ENCODE results near the gene HAGH. TPM values are rescaled to one million over a fixed set of nuclear protein-coding genes. Genes with fewer than 3 reads are reported as not detected.

The HAGH gene
- polyA plus RNA-seq, 4 donors = 29.7 to 51.8 (median 31.9) TPM

- no peak for DNase-seq (ENCODE audit: low read depth in 4 of 4, low spot score in 3 of 4)
Measured at GRCh38 chr16:1765826-1766225, 60.8 kb downstream of the HAGH start.

- no peak for DNase-seq (ENCODE audit: low read depth in 4 of 4, low spot score in 3 of 4)
Measured at GRCh38 chr16:1764971-1765370, 61.7 kb downstream of the HAGH start.

GRCh38 chr16:1763521-1764511, 62.8 kb downstream of the HAGH start:
- no peak for DNase-seq (ENCODE audit: low read depth in 4 of 4, low spot score in 3 of 4)

GRCh38 chr16:1762879-1763520, 63.6 kb downstream of the HAGH start:
- no peak for DNase-seq (ENCODE audit: low read depth in 4 of 4, low spot score in 3 of 4)

- no peak for DNase-seq (ENCODE audit: low read depth in 4 of 4, low spot score in 3 of 4)
Measured at GRCh38 chr16:1762196-1762878, 64.3 kb downstream of the HAGH start.

- no peak for DNase-seq (ENCODE audit: low read depth in 4 of 4, low spot score in 3 of 4)
Measured at GRCh38 chr16:1761751-1762150, 64.9 kb downstream of the HAGH start.

- no peak for DNase-seq (ENCODE audit: low read depth in 4 of 4, low spot score in 3 of 4)
Measured at GRCh38 chr16:1760911-1761310, 65.7 kb downstream of the HAGH start.

- no peak for DNase-seq (ENCODE audit: low read depth in 4 of 4, low spot score in 3 of 4)
Measured at GRCh38 chr16:1759511-1759910, 67.1 kb downstream of the HAGH start.

GRCh38 chr16:1758923-1759322, 67.7 kb downstream of the HAGH start:
- DNase-seq (ENCODE audit: low read depth in 4 of 4, low spot score in 3 of 4) = no peak

GRCh38 chr16:1757714-1758461, 68.7 kb downstream of the HAGH start:
- no peak for DNase-seq (ENCODE audit: low read depth in 4 of 4, low spot score in 3 of 4)

Other genes starting within 250 kb of the HAGH start
- gene IFT140, start 214.8 kb downstream of the HAGH start, polyA plus RNA-seq (ENCODE audit: insufficient read length in 4 of 4) = 10 to 100 TPM; 27.2 to 50.1 (median 37.1) TPM
- gene CRAMP1, start 214.5 kb downstream of the HAGH start, polyA plus RNA-seq (ENCODE audit: insufficient read length in 4 of 4) = 10 to 100 TPM; 15.1 to 27.5 (median 18.6) TPM
- gene JPT2, start 148.5 kb downstream of the HAGH start, polyA plus RNA-seq (ENCODE audit: insufficient read length in 4 of 4) = 10 to 100 TPM; 49.3 to 88.7 (median 87.9) TPM
- 10 to 100 TPM; 35.3 to 79.2 (median 54.1) TPM for gene MAPK8IP3, start 120.6 kb downstream of the HAGH start, polyA plus RNA-seq (ENCODE audit: insufficient read length in 4 of 4)
- 10 to 100 TPM; 18.7 to 46.6 (median 22.9) TPM for gene NME3, start 55.3 kb downstream of the HAGH start, polyA plus RNA-seq (ENCODE audit: insufficient read length in 4 of 4)
- 10 to 100 TPM in 1 of 4 donors, 1 to 10 TPM in 3; 5.7 to 16.1 (median 8.0) TPM for gene EME2, start 54.0 kb downstream of the HAGH start, polyA plus RNA-seq (ENCODE audit: insufficient read length in 4 of 4)
- 10 to 100 TPM; 37.1 to 89.4 (median 57.9) TPM for gene MRPS34, start 53.7 kb downstream of the HAGH start, polyA plus RNA-seq (ENCODE audit: insufficient read length in 4 of 4)
- 10 to 100 TPM; 31.4 to 53.3 (median 35.4) TPM for gene SPSB3, start 44.3 kb downstream of the HAGH start, polyA plus RNA-seq (ENCODE audit: insufficient read length in 4 of 4)
- 10 to 100 TPM; 32.7 to 58.6 (median 34.8) TPM for gene NUBP2, start 43.9 kb downstream of the HAGH start, polyA plus RNA-seq (ENCODE audit: insufficient read length in 4 of 4)
- gene IGFALS, start 33.1 kb downstream of the HAGH start, polyA plus RNA-seq (ENCODE audit: insufficient read length in 4 of 4) = 1 to 10 TPM in 3 of 4 donors, under 1 TPM in 1; 0.15 to 3.6 (median 1.6) TPM
- 10 to 100 TPM; 22.5 to 46.7 (median 34.7) TPM for gene FAHD1, start 381 bp upstream of the HAGH start, polyA plus RNA-seq (ENCODE audit: insufficient read length in 4 of 4)
- gene MEIOB, start 45.3 kb upstream of the HAGH start, polyA plus RNA-seq (ENCODE audit: insufficient read length in 4 of 4) = 1 to 10 TPM in 2 of 4 donors, under 1 TPM in 2; 0.25 to 3.1 (median 1.00) TPM
- under 1 TPM in 3 of 4 donors, not detected in 1; 0.27 to 0.63 (median 0.42) TPM for gene HS3ST6, start 91.6 kb upstream of the HAGH start, polyA plus RNA-seq (ENCODE audit: insufficient read length in 4 of 4)
- gene MSRB1, start 116.4 kb upstream of the HAGH start, polyA plus RNA-seq (ENCODE audit: insufficient read length in 4 of 4) = 10 to 100 TPM; 12.7 to 78.7 (median 58.5) TPM
- under 1 TPM; 0.09 to 0.34 (median 0.13) TPM for gene RPL3L, start 127.9 kb upstream of the HAGH start, polyA plus RNA-seq (ENCODE audit: insufficient read length in 4 of 4)
- 100 to 1,000 TPM in 3 of 4 donors, 10 to 100 TPM in 1; 86.4 to 134 (median 128) TPM for gene NDUFB10, start 132.7 kb upstream of the HAGH start, polyA plus RNA-seq (ENCODE audit: insufficient read length in 4 of 4)
- 1,000 to 10,000 TPM; 1,831 to 2,075 (median 1,960) TPM for gene RPS2, start 138.0 kb upstream of the HAGH start, polyA plus RNA-seq (ENCODE audit: insufficient read length in 4 of 4)
- gene RNF151, start 140.0 kb upstream of the HAGH start, polyA plus RNA-seq (ENCODE audit: insufficient read length in 4 of 4) = not detected
- 10 to 100 TPM; 25.1 to 46.9 (median 29.1) TPM for gene TBL3, start 145.2 kb upstream of the HAGH start, polyA plus RNA-seq (ENCODE audit: insufficient read length in 4 of 4)
- 1 to 10 TPM in 1 of 4 donors, under 1 TPM in 3; 0.45 to 3.0 (median 0.78) TPM for gene NOXO1, start 154.6 kb upstream of the HAGH start, polyA plus RNA-seq (ENCODE audit: insufficient read length in 4 of 4)
- 10 to 100 TPM; 17.3 to 29.2 (median 23.9) TPM for gene GFER, start 157.4 kb upstream of the HAGH start, polyA plus RNA-seq (ENCODE audit: insufficient read length in 4 of 4)
- gene SYNGR3, start 163.1 kb upstream of the HAGH start, polyA plus RNA-seq (ENCODE audit: insufficient read length in 4 of 4) = 1 to 10 TPM; 1.7 to 3.1 (median 1.9) TPM
- 10 to 100 TPM; 16.9 to 28.3 (median 18.9) TPM for gene ZNF598, start 183.0 kb upstream of the HAGH start, polyA plus RNA-seq (ENCODE audit: insufficient read length in 4 of 4)
- 10 to 100 TPM in 1 of 4 donors, 1 to 10 TPM in 3; 4.2 to 12.3 (median 7.3) TPM for gene NPW, start 193.0 kb upstream of the HAGH start, polyA plus RNA-seq (ENCODE audit: insufficient read length in 4 of 4)
- 100 to 1,000 TPM; 102 to 161 (median 104) TPM for gene NHERF2, start 200.1 kb upstream of the HAGH start, polyA plus RNA-seq (ENCODE audit: insufficient read length in 4 of 4)
- 10 to 100 TPM; 15.8 to 27.1 (median 17.5) TPM for gene NTHL1, start 221.0 kb upstream of the HAGH start, polyA plus RNA-seq (ENCODE audit: insufficient read length in 4 of 4)
- gene TSC2, start 221.2 kb upstream of the HAGH start, polyA plus RNA-seq (ENCODE audit: insufficient read length in 4 of 4) = 100 to 1,000 TPM; 121 to 183 (median 146) TPM

All from left renal pelvis (tissue), 4 donors.